AG09309 (cell line): Measurements from ENCODE around the gene PCSK7.
"Not testable (repeated sequence)": the region's sequence is repeated elsewhere in the genome, so short reads cannot be mapped to it uniquely, and the experiment has no call there.

Experiments used
- DNase-seq: peaks from one replicate; pipeline ENCODE4 v3.0.0-alpha.2; 2010; ENCODE audit warnings: low read depth
- H3K4me3 ChIP-seq: 2 replicates; pipeline ENCODE4 v1.5.1; 2011; ENCODE audit warnings: mild to moderate bottlenecking, low read depth, low read length, moderate library complexity; ENCODE audit not compliant: control insufficient read depth
- TF ChIP-seq, protein P1 (sequence below): IDR thresholded peaks from 2 replicates; pipeline ENCODE4 v1.5.1; 2011; ENCODE audit warnings: mild to moderate bottlenecking, low read depth, low read length, inconsistent platforms; ENCODE audit not compliant: insufficient read depth, control insufficient read depth; ENCODE audit errors: missing control alignments

Gene PCSK7

DNA sequence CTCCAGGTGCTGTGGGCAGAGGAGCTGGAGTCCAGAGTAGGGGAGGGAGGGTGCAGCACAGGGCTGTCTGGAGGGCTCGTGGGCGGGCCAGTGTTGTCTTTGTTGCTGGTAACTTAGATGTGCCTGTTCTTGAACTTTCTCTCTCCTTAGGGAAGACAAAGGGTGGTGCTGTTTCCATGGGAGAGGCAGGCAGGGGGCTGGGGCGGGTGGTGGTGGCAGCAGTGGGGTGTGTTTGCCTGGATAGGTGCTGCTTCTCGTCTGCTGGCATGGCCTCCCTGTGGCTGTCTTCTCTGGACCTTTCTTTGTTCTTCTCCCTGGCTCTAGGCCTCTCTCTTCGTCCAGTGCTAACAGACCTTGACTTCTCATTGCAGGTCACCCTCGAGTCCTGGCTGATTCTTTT lies 44.9 kb downstream of the PCSK7 start:
- H3K4me3 ChIP-seq: no peak overlapping the region
- TF ChIP-seq, protein P1, sequence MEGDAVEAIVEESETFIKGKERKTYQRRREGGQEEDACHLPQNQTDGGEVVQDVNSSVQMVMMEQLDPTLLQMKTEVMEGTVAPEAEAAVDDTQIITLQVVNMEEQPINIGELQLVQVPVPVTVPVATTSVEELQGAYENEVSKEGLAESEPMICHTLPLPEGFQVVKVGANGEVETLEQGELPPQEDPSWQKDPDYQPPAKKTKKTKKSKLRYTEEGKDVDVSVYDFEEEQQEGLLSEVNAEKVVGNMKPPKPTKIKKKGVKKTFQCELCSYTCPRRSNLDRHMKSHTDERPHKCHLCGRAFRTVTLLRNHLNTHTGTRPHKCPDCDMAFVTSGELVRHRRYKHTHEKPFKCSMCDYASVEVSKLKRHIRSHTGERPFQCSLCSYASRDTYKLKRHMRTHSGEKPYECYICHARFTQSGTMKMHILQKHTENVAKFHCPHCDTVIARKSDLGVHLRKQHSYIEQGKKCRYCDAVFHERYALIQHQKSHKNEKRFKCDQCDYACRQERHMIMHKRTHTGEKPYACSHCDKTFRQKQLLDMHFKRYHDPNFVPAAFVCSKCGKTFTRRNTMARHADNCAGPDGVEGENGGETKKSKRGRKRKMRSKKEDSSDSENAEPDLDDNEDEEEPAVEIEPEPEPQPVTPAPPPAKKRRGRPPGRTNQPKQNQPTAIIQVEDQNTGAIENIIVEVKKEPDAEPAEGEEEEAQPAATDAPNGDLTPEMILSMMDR: no peak
- no peak for DNase-seq

DNA sequence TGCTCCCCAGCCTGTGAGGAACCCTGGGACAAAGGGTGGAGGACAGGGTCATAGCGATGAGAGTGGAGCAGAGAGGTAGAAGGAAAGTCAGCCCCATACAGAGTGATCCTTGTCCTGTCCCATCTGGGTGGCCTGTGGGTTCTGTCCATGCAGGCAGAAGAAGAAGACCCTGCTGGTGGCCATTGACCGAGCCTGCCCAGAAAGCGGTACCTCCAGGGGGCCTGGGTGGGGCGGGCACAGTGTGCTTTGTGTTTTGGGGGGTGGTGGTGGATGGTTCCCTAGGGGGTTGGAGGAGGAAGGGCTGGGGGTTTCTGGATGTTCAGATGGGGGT lies 45.5 kb downstream of the PCSK7 start:
- TF ChIP-seq, protein P1: no peak
- DNase-seq: no peak
- H3K4me3 ChIP-seq: no peak overlapping the region

DNA sequence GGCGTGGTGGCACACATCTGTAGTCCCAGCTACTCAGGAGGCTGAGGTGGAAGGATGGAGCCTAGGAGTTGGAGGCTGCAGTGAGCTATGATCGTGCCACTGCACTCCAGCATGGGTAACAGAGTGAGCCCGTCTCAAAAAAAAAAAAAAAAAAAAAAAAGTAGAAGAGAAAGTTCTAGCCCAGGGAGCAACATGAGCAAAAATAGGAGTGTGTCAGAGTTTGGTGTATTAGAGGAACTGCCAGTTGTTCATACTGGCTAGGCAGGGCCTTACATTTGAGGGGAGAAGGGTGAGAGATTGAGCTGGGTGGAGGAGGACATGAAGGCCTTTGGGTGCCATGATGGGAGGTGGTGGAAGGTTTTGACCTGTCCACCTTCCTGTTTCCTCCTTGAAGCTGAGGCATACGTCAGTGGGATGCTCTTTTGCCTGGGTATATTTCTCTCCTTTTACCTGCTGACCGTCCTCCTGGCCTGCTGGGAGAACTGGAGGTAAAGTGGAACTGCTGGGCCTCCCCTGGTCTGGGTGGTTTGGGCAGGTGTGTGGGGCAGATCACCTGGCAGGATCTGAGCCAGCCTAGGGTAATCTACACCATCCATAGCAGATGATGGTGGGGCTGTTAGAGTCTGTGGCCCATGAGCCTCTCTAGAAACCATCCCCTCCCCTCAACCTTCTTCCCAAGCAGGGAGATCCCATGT lies 46.0 kb downstream of the PCSK7 start:
- TF ChIP-seq, protein P1: no peak
- DNase-seq: no peak
- no peak overlapping the region for H3K4me3 ChIP-seq

DNA sequence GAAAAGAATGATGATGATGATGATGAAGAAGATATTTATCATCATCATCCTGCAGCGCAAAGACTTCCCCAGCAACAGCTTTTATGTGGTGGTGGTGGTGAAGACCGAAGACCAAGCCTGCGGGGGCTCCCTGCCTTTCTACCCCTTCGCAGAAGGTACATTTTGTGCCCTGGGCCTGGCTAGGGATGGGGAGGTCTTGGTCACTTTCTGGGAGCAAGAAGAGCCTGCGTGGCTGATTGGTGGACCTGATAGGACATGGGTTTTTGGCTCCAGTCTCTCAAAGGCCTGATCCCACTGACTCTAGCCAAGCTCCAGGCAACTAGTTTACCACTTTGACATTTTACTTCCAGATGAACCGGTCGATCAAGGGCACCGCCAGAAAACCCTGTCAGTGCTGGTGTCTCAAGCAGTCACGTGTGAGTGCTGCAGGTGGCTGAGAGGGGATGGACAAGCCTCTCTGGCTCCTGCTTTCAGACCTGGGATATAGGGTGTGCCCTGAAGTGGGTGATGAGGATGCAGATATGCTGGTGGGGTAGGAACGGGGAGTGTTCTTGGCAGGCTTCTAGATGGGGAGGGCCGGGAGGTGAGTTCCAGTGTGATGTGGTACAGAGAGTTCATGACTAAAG lies 48.0 kb downstream of the PCSK7 start:
- TF ChIP-seq, protein P1: no peak
- DNase-seq: no peak
- no peak overlapping the region for H3K4me3 ChIP-seq

DNA sequence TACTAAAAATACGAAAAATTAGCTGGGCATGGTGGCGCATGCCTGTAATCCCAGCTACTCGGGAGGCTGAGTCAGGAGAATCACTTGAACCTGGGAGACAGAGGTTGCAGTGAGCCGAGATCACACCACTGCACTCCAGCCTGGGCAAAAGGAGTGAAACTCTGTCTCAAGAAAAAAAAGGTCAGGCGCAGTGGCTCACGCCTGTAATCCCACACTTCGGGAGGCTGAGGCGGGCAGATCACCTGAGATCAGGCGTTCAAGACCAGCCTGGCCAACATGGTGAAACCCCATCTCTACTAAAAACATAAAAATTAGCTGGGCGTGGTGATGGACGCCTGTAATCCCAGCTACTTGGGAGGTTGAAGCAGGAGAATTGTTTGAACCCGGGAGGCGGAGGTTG lies 48.7 kb downstream of the PCSK7 start:
- not testable (repeated sequence) for H3K4me3 ChIP-seq, DNase-seq

DNA sequence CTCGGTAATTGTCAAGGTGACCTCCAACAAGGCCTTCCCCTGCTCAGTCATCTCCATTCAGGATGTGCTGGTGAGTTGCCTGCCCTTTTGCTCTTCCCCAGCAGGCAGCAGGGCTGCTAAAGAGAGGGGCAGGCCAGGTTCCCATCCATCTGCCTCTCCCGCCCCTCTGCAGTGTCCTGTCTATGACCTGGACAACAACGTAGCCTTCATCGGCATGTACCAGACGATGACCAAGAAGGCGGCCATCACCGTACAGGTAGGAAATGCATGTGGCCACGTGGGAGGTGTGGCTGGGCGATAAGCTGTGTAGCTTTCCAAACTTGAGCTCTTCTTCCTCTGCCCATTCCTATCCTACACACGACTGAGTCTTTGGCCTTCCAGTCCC lies 49.3 kb downstream of the PCSK7 start:
- no peak overlapping the region for H3K4me3 ChIP-seq
- DNase-seq: no peak
- TF ChIP-seq, protein P1: no peak

DNA sequence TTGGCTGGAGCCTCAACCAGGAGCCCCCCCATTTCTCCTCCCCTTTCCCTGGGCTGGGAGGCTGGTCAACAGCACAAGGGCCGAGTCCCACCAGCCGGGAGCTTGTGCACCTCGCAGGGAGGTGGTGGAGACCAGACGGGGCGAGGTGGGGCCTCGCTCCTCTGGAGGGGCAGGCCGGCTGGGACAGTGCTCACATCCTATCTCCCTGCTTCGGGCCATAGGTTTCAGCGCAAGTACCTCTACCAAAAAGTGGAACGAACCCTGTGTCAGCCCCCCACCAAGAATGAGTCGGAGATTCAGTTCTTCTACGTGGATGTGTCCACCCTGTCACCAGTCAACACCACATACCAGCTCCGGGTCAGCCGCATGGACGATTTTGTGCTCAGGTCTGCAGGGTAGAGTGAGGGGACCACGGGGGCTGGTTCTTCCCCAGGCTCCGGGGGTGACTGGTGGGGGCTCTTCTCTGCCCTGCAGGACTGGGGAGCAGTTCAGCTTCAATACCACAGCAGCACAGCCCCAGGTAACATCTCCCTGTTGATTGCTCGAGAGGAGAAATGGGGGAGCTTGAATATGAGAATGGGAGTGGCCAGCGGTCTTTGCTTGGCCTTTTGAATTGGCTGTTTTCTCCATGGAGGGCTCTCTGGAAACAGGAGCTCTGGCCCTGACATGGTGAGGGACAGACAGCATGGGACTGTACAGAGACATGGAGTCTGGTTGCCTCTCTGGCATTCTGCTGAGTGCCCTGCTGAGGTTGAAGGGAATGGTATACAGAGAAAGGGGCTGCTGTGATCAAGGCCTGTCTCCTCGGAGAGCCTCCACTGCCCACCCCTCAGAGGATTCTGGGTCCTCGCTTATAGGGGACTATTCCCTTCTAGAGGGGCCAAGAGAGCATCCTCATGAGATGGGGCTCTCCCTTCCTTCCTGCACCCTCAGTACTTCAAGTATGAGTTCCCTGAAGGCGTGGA lies 50.0 kb downstream of the PCSK7 start:
- no peak for DNase-seq
- no peak overlapping the region for H3K4me3 ChIP-seq

More for the DNA sequence above, 50.0 kb downstream of the PCSK7 start:
- TF ChIP-seq, protein P1: no peak
